Measurements from ENCODE around the gene HSPB6. TPM values are rescaled to one million over a fixed set of nuclear protein-coding genes. Genes with fewer than 3 reads are reported as not detected.

The HSPB6 gene
- total RNA-seq, 1 experiment from 2014 or later: 0.37 TPM

- peaks cover 15% of the 10 kb centered on the region for H3K27me3 Mint-ChIP-seq (ENCODE audit: low read depth)
Observed at GRCh38 chr19:35781650-35782049, 24.8 kb upstream of the HSPB6 start.

More at GRCh38 chr19:35781650-35782049, 24.8 kb upstream of the HSPB6 start:
- Histone ChIP-seq H3K56ac (ENCODE audit: insufficient read length, low read depth, low read length) (no peak overlapping the region), H4K5ac (ENCODE audit: insufficient read length, low read depth, low read length) (no peak overlapping the region), H2AFZ (ENCODE audit: low read length) (no peak overlapping the region), H3K79me2 (ENCODE audit: insufficient read depth, low read length) (no peaks in the 10 kb centered on the region), H3K9ac (ENCODE audit: extremely low read depth, insufficient read length, low read length) (no peak overlapping the region), H2BK120ac (ENCODE audit: low read depth, low read length, poor library complexity, severe bottlenecking) (no peak overlapping the region), H3K27me3 (ENCODE audit: insufficient read depth, low read length) (no peaks in the 10 kb centered on the region), H3K9me3 (ENCODE audit: control insufficient read depth, low read depth, low read length) (no peaks in the 10 kb centered on the region), H3K4ac (ENCODE audit: low read depth, low read length) (no peak overlapping the region), H4K20me1 (ENCODE audit: control insufficient read depth, insufficient read depth, insufficient read length) (no peaks in the 10 kb centered on the region), H3K23me2 (ENCODE audit: insufficient read length, low read depth, low read length, poor library complexity, severe bottlenecking) (peaks cover 7% of the 10 kb centered on the region), H2BK15ac (ENCODE audit: low read depth, low read length) (no peak overlapping the region), H2BK5ac (ENCODE audit: insufficient read length, low read length) (no peak overlapping the region), H3K14ac (ENCODE audit: insufficient read depth, low read length) (no peak overlapping the region), H4K8ac (replicated peaks; ENCODE audit: insufficient read length, low read depth, low read length) (no peak overlapping the region), H2BK12ac (ENCODE audit: insufficient read length, low read depth, low read length) (no peak overlapping the region), H3T11ph (ENCODE audit: low read length) (no peak overlapping the region), H4K91ac (ENCODE audit: insufficient read length, low read depth, low read length) (no peak overlapping the region), H3K4me1 (ENCODE audit: insufficient read depth, low read length) (peaks cover 2% of the 10 kb centered on the region; the same call in 1 of the 2 replicates), H3K18ac (ENCODE audit: insufficient read length, low read depth, low read length) (no peak overlapping the region), H2BK20ac (ENCODE audit: low read depth, low read length, poor library complexity, severe bottlenecking) (no peak overlapping the region), H3K23ac (ENCODE audit: insufficient read length, low read depth, low read length) (no peak overlapping the region), H3K27ac (ENCODE audit: insufficient read length, low read depth, low read length) (no peak overlapping the region), H3K4me2 (ENCODE audit: insufficient read depth, insufficient read length, low read length) (no peak overlapping the region), H3K79me1 (ENCODE audit: insufficient read depth, low read depth, low read length, poor library complexity, severe bottlenecking) (no peaks in the 10 kb centered on the region), H2AK5ac (ENCODE audit: insufficient read length, low read length) (no peak overlapping the region)
- TF ChIP-seq, protein P1, sequence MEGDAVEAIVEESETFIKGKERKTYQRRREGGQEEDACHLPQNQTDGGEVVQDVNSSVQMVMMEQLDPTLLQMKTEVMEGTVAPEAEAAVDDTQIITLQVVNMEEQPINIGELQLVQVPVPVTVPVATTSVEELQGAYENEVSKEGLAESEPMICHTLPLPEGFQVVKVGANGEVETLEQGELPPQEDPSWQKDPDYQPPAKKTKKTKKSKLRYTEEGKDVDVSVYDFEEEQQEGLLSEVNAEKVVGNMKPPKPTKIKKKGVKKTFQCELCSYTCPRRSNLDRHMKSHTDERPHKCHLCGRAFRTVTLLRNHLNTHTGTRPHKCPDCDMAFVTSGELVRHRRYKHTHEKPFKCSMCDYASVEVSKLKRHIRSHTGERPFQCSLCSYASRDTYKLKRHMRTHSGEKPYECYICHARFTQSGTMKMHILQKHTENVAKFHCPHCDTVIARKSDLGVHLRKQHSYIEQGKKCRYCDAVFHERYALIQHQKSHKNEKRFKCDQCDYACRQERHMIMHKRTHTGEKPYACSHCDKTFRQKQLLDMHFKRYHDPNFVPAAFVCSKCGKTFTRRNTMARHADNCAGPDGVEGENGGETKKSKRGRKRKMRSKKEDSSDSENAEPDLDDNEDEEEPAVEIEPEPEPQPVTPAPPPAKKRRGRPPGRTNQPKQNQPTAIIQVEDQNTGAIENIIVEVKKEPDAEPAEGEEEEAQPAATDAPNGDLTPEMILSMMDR (conservative IDR thresholded peaks at IDR 0.05): no peak
- DNase-seq: no peak
- Mint-ChIP-seq H3K27ac (no peak overlapping the region), H3K36me3 (ENCODE audit: insufficient read depth in 1 of 3, low read depth in 3 of 3) (peaks cover 0 to 8% (median 2%) of the 10 kb centered on the region in 3 experiments; a peak in 1 of 7 replicates), H3K4me3 (no peak overlapping the region; a peak in 1 of 5 replicates), H3K4me1 (peaks cover 35 to 49% of the 10 kb centered on the region in 2 experiments), H3K9me3 (no peaks in the 10 kb centered on the region; a peak in 1 of 5 replicates)
- WGBS (ENCODE audit: extremely low coverage, insufficient read length, low lambda C conversion rate): no CpG with 5 or more reads among the region's 9 CpGs

Measured in H9 (cell line).